Stimulated activated CD8-positive, alpha-beta memory T cell treated with anti-CD3 and anti-CD28 coated beads, Interleukin-15, amount 100 ng/mL, for 48 hours (primary cell): ENCODE results near the gene TRIM23.
"Not testable (repeated sequence)": the region's sequence is repeated elsewhere in the genome, so short reads cannot be mapped to it uniquely, and the experiment has no call there.

Experiments used
- DNase-seq, 2 donors: peaks; one replicate each; pipeline ENCODE4 v3.0.0-alpha.2; 2020; ENCODE audit warnings: low read depth in 2 of 2

TRIM23 gene

GRCh38 chr5:65624025-65624570, at the start of gene TRIM23:
Gene TRIM23, minus strand, starts transcription at chr5:65624333. Its CDS starts 59 bp downstream, at chr5:65624274.
- DNase-seq, result peak; percentile 86 to 88

GRCh38 chr5:65672796-65673195, 48.7 kb upstream of the TRIM23 start:
- DNase-seq, result no peak

- no peak for DNase-seq
Measured at GRCh38 chr5:65668696-65669095, 44.6 kb upstream of the TRIM23 start.

- DNase-seq, result no peak
Measured at GRCh38 chr5:65663804-65664521, 39.8 kb upstream of the TRIM23 start.

GRCh38 chr5:65654713-65655112, 30.6 kb upstream of the TRIM23 start:
- DNase-seq, result no peak

GRCh38 chr5:65651144-65651543, 27.0 kb upstream of the TRIM23 start:
- no peak for DNase-seq

- no peak for DNase-seq
Measured at GRCh38 chr5:65647941-65648340, 23.8 kb upstream of the TRIM23 start.

- no peak for DNase-seq
Measured at GRCh38 chr5:65646938-65647337, 22.8 kb upstream of the TRIM23 start.

GRCh38 chr5:65640240-65640639, 16.1 kb upstream of the TRIM23 start:
- DNase-seq, result no peak

- DNase-seq, result no peak
Measured at GRCh38 chr5:65630981-65631380, 6.8 kb upstream of the TRIM23 start.

GRCh38 chr5:65625743-65626142, 1.6 kb upstream of the TRIM23 start:
- no peak for DNase-seq

GRCh38 chr5:65624571-65625555, 730 bp upstream of the TRIM23 start, which contains the start of the genes SHLD3 and TRAPPC13:
Gene SHLD3, plus strand, starts transcription at chr5:65625027. Its CDS starts 4,561 bp downstream, at chr5:65629588.
Gene TRAPPC13, plus strand, starts transcription at chr5:65625027. Its CDS starts 34 bp downstream, at chr5:65625061.
- peak; percentile 64 to 67 for DNase-seq

GRCh38 chr5:65623482-65623881, 651 bp downstream of the TRIM23 start:
- DNase-seq, result no peak

- not testable (repeated sequence) for DNase-seq
Measured at GRCh38 chr5:65621961-65622360, 2.2 kb downstream of the TRIM23 start.

GRCh38 chr5:65620021-65620420, 4.1 kb downstream of the TRIM23 start:
- DNase-seq, result no peak

GRCh38 chr5:65612298-65612907, 11.7 kb downstream of the TRIM23 start:
- DNase-seq, result no peak

GRCh38 chr5:65611524-65611923, 12.6 kb downstream of the TRIM23 start:
- no peak for DNase-seq

GRCh38 chr5:65601761-65602160, 22.4 kb downstream of the TRIM23 start:
- DNase-seq, result not testable (repeated sequence)

GRCh38 chr5:65588694-65589093, 35.4 kb downstream of the TRIM23 start:
- DNase-seq, result no peak

GRCh38 chr5:65577141-65577540, 47.0 kb downstream of the TRIM23 start:
- DNase-seq, result no peak

- DNase-seq, result no peak
Measured at GRCh38 chr5:65570598-65571226, 53.4 kb downstream of the TRIM23 start.
